Aorta (tissue), 5 donors: Measurements from ENCODE around the gene SPATS2L. TPM values are rescaled to one million over a fixed set of nuclear protein-coding genes. Genes with fewer than 3 reads are reported as not detected.
"Not testable (repeated sequence)": the region's sequence is repeated elsewhere in the genome, so short reads cannot be mapped to it uniquely, and the experiment has no call there.

Experiments
- ATAC-seq: fragments of 200-7000 bp; cut with Tn5 transposase; one replicate; pipeline ENCODE4 v1.9.1; 2022; ENCODE audit warnings: moderate library complexity; ENCODE audit not compliant: low FRiP score
- DNase-seq, 2 donors: peaks; one replicate each; pipeline ENCODE4 v3.0.0-alpha.2; 2020
- H3K27ac ChIP-seq, 2 donors: one replicate each; pipeline ENCODE4 v1.5.1; 2013; ENCODE audit warnings: low read length in 2 of 2, mild to moderate bottlenecking in 2 of 2, moderate library complexity in 2 of 2, control low read depth in 1 of 2, inconsistent platforms in 1 of 2, low read depth in 1 of 2
- H3K27me3 ChIP-seq, 2 donors: one replicate each; pipeline ENCODE4 v1.6.1; 2013; ENCODE audit warnings: control low read depth in 1 of 2, low read length in 1 of 2, mild to moderate bottlenecking in 1 of 2, moderate library complexity in 1 of 2; ENCODE audit not compliant: insufficient read depth in 2 of 2, control insufficient read depth in 1 of 2
- H3K36me3 ChIP-seq, 2 donors: one replicate each; pipeline ENCODE4 v1.6.1; 2013; ENCODE audit warnings: control low read depth in 1 of 2, low read length in 1 of 2, mild to moderate bottlenecking in 1 of 2; ENCODE audit not compliant: insufficient read depth in 2 of 2, control insufficient read depth in 1 of 2
- H3K4me1 ChIP-seq, 2 donors: one replicate each; pipeline ENCODE4 v1.6.1; 2013; ENCODE audit warnings: low read length in 2 of 2, control low read depth in 1 of 2, mild to moderate bottlenecking in 1 of 2, moderate library complexity in 1 of 2; ENCODE audit not compliant: insufficient read depth in 2 of 2, control insufficient read depth in 1 of 2
- H3K4me3 ChIP-seq, 2 donors: one replicate each; pipeline ENCODE4 v1.5.1; 2013; ENCODE audit warnings: low read length in 2 of 2, control low read depth in 1 of 2, mild to moderate bottlenecking in 1 of 2
- H3K9me3 ChIP-seq: one replicate; pipeline ENCODE4 v1.6.1; 2013; ENCODE audit warnings: mild to moderate bottlenecking, low read length; ENCODE audit not compliant: control insufficient read depth
- WGBS, 2 donors: extraction: QIAGEN DNeasy Blood & Tissue Kit; methylation state at CpG; one replicate each; pipeline ENCODE4 v1.1.7; 2013; 5-methylcytosine and 5-hydroxymethylcytosine counted together
- intact Hi-C, 2 donors: fragments of 100-400 bp; cut with DNase I; formaldehyde crosslinking; loops; one replicate each; pipeline versions ENCODE4 v1.14.2 to v1.15.0; 2022
- polyA plus RNA-seq, 2 donors: library from polyadenylated mRNA; stranded (reverse); fragments of 200-250 nt; gene quantifications; one replicate each; pipeline ENCODE4 v1.2.3, GENCODE V29; 2013
- total RNA-seq, 2 donors: library from RNA; stranded (reverse); fragmentation: NEBNext Ultra II Directional; extraction: Animal tissue kit (Norgen Biotek cat#: 25700); gene quantifications; one replicate each; pipeline ENCODE4 v1.2.1, GENCODE V29; 2021
- donor health status: healthy with polysubstance abuse.
- donor health status: Bipolar disorder and iron deficiency.
- donor health status: DM: no; HTN: no; CAD: no.
- donor health status: DM: no; HTN: no; CAD: no.
- donor health status: DM: yes; HTN: yes; CAD: no.

Gene SPATS2L
- total and polyA plus RNA-seq, 4 donors = 45.0 to 82.0 (median 63.7) TPM

GRCh38 chr2:200335657-200336056, 29.2 kb downstream of the SPATS2L start:
- DNase-seq (no peak), ATAC-seq (no peak)
- Histone ChIP-seq H3K9me3 (no peaks in the 10 kb centered on the region), H3K27ac (no peak overlapping the region), H3K4me1 (peaks cover 2 to 12% of the 10 kb centered on the region in 2 donors), H3K36me3 (no peaks in the 10 kb centered on the region), H3K27me3 (no peaks in the 10 kb centered on the region), H3K4me3 (no peak overlapping the region)
- 50 to 58% methylated on average over 2 of the region's 2 CpGs for WGBS, 2 donors
- intact Hi-C loops = no loop called here

- intact Hi-C loops = no loop called here
- no peak overlapping the region for H3K4me3 ChIP-seq
- H3K4me1 ChIP-seq = peaks cover 2 to 9% of the 10 kb centered on the region in 2 donors
- no peaks in the 10 kb centered on the region for H3K36me3 ChIP-seq
- DNase-seq (no peak), ATAC-seq (no peak)
- H3K27ac ChIP-seq = no peak overlapping the region
- WGBS, 2 donors = 46 to 47% methylated on average over 3 of the region's 3 CpGs
- no peaks in the 10 kb centered on the region for H3K27me3 ChIP-seq
- no peaks in the 10 kb centered on the region for H3K9me3 ChIP-seq
These were observed 30.6 kb downstream of the SPATS2L start for GRCh38 chr2:200336980-200337615.

GRCh38 chr2:200337621-200338020, 31.1 kb downstream of the SPATS2L start:
- intact Hi-C loops = no loop called here
- no peak overlapping the region for H3K27ac ChIP-seq

GRCh38 chr2:200338692-200339091, 32.2 kb downstream of the SPATS2L start:
- H3K36me3 ChIP-seq = no peaks in the 10 kb centered on the region
- no peaks in the 10 kb centered on the region for H3K9me3 ChIP-seq
- H3K27me3 ChIP-seq = no peaks in the 10 kb centered on the region
- no peak overlapping the region for H3K27ac ChIP-seq
- intact Hi-C loops = no loop called here
- ATAC-seq (no peak), DNase-seq (no peak)
- 47 to 54% methylated on average over 4 of the region's 4 CpGs for WGBS, 2 donors
- H3K4me1 ChIP-seq = peaks cover 2 to 9% of the 10 kb centered on the region in 2 donors
- no peak overlapping the region for H3K4me3 ChIP-seq

More at GRCh38 chr2:200337621-200338020, 31.1 kb downstream of the SPATS2L start:
- Histone ChIP-seq H3K27me3 (no peaks in the 10 kb centered on the region), H3K9me3 (no peaks in the 10 kb centered on the region), H3K4me3 (no peak overlapping the region), H3K36me3 (no peaks in the 10 kb centered on the region), H3K4me1 (peaks cover 2 to 9% of the 10 kb centered on the region in 2 donors)
- ATAC-seq (no peak), DNase-seq (no peak)
- WGBS, 2 donors = 38 to 43% methylated on average over 2 of the region's 2 CpGs

- intact Hi-C loops = no loop called here
- no peak for ATAC-seq
- H3K27ac ChIP-seq = no peak overlapping the region
- H3K9me3 ChIP-seq = no peaks in the 10 kb centered on the region
- WGBS, 2 donors = 53 to 63% methylated on average over 6 of the region's 6 CpGs
- no peak for DNase-seq
- H3K4me1 ChIP-seq = peaks cover 2 to 9% of the 10 kb centered on the region in 2 donors
- no peak overlapping the region for H3K4me3 ChIP-seq
- no peaks in the 10 kb centered on the region for H3K27me3 ChIP-seq
- no peaks in the 10 kb centered on the region for H3K36me3 ChIP-seq
These were observed 34.2 kb downstream of the SPATS2L start for GRCh38 chr2:200340508-200341224.

GRCh38 chr2:200341376-200341775, 34.9 kb downstream of the SPATS2L start:
- Histone ChIP-seq H3K36me3 (no peaks in the 10 kb centered on the region), H3K9me3 (no peaks in the 10 kb centered on the region), H3K4me3 (no peak overlapping the region), H3K4me1 (peaks cover 2 to 9% of the 10 kb centered on the region in 2 donors), H3K27ac (no peak overlapping the region), H3K27me3 (no peaks in the 10 kb centered on the region)
- ATAC-seq (no peak), DNase-seq (no peak)
- intact Hi-C loops = no loop called here
- 100% methylated on average over 1 of the region's 1 CpG for WGBS, 2 donors

- Histone ChIP-seq H3K27ac (no peak overlapping the region), H3K4me1 (peaks cover 2 to 8% of the 10 kb centered on the region in 2 donors), H3K27me3 (no peaks in the 10 kb centered on the region), H3K36me3 (no peaks in the 10 kb centered on the region), H3K4me3 (no peak overlapping the region), H3K9me3 (no peaks in the 10 kb centered on the region)
- no peak for ATAC-seq
- intact Hi-C loops = no loop called here
- WGBS, 2 donors = 65 to 67% methylated on average over 2 of the region's 2 CpGs
- no peak for DNase-seq
These were observed 35.7 kb downstream of the SPATS2L start for GRCh38 chr2:200342235-200342634.

- Histone ChIP-seq H3K27me3 (no peaks in the 10 kb centered on the region), H3K4me3 (no peak overlapping the region), H3K36me3 (no peaks in the 10 kb centered on the region), H3K27ac (no peak overlapping the region), H3K4me1 (peaks cover 2 to 4% of the 10 kb centered on the region in 2 donors), H3K9me3 (no peaks in the 10 kb centered on the region)
- WGBS, 2 donors = 49 to 60% methylated on average over 1 of the region's 1 CpG
- intact Hi-C loops = no loop called here
- ATAC-seq = no peak
- no peak for DNase-seq
These were observed 36.2 kb downstream of the SPATS2L start for GRCh38 chr2:200342654-200343053.

- 100% methylated on average over 1 of the region's 1 CpG for WGBS, 2 donors
- ATAC-seq, H3K4me3 ChIP-seq, H3K36me3 ChIP-seq, H3K9me3 ChIP-seq, H3K27me3 ChIP-seq, H3K27ac ChIP-seq, H3K4me1 ChIP-seq, intact Hi-C loops, DNase-seq: not testable (repeated sequence)
These were observed 37.7 kb downstream of the SPATS2L start for GRCh38 chr2:200344202-200344601.
